Central memory CD4-positive, alpha-beta T cell (primary cell): Measurements from ENCODE around the gene CREB5.

Experiments used
- DNase-seq: peaks from one replicate; pipeline ENCODE4 v3.0.0; 2022

The CREB5 gene

DNA sequence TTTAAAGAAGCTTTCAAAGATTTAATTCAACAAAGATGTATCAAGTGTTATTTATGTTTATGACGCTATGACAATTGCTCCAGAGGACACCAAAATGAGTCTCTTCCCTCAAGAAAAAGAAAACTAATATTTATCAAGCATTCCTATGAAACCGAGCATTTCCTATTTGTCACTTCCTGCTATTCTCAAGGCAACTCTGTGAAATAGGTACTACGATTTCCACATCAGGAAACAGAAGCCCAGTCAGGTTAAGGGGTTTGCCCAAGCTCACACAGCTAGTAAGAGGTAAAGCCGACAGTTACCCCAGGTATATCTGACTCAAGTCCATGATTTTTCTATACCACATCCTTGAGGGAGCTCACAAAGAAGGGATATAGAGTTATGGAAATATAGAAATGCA lies 459.9 kb downstream of the CREB5 start:
- DNase-seq: no peak

DNA sequence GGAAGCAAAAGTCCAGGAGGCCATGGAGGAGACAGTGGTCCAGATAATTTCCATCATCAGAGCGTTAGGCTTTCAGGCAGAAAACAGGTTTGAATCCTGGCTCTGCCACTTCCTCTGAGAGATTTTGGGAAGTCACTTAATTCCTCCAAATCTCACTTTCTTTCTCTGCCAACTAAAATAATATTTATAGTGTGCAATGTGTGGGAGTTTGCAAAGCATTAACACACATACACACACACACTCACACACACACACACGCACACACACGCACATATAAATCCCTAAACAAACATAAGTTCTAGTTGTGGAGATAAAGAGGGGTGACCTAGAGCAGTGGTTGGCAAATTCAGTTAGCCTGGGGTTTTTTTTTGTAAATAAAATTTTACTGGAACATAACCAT lies 461.0 kb downstream of the CREB5 start:
- DNase-seq: no peak

DNA sequence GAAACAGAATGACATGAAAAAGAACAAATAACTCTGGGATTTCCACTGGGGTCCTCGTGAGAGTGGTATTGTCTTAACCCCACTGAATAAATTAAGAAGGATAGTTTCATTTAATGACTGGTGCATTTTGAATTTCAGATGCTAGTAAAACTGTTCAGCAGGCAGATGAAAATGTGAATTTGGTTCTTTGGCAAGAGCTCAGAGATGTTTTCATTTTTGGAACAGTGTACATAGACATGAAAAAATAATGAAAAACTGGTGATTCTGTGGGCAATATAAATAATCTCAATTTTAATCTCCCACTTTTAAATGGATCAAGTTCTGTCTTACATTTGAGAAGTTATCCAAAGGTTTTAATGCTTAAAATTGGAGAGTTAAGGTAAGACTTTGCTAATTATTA lies 461.7 kb downstream of the CREB5 start:
- no peak for DNase-seq
